Large intestine (tissue), 3 donors: ENCODE results near the gene PLA2R1. TPM values are rescaled to one million over a fixed set of nuclear protein-coding genes. Genes with fewer than 3 reads are reported as not detected.

Source experiments
- DNase-seq, 2 donors: peaks; one replicate each; pipeline versions ENCODE4 v3.0.0 to v3.0.0-alpha.2; 2013
- H3K27ac ChIP-seq: one replicate; pipeline ENCODE4 v1.5.1; 2013; ENCODE audit warnings: low read length
- H3K27me3 ChIP-seq: 2 replicates; pipeline ENCODE4 v1.6.1; 2013; ENCODE audit warnings: low read length; ENCODE audit not compliant: control insufficient read depth, insufficient read depth
- H3K36me3 ChIP-seq: 2 replicates; pipeline ENCODE4 v1.6.1; 2013; ENCODE audit warnings: low read length; ENCODE audit not compliant: control insufficient read depth, insufficient read depth
- H3K4me1 ChIP-seq: one replicate; pipeline ENCODE4 v1.6.1; 2013; ENCODE audit warnings: low read length; ENCODE audit not compliant: control insufficient read depth, insufficient read depth
- H3K4me3 ChIP-seq: one replicate; pipeline ENCODE4 v1.5.1; 2013; ENCODE audit warnings: low read length
- H3K9me3 ChIP-seq: one replicate; pipeline ENCODE4 v1.6.1; 2013; ENCODE audit warnings: mild to moderate bottlenecking, low read depth, low read length, moderate library complexity; ENCODE audit not compliant: control insufficient read depth
- WGBS: methylation state at CpG from one replicate; pipeline ENCODE4 v1.1.5; 2013; ENCODE audit warnings: low lambda C conversion rate; ENCODE audit not compliant: insufficient coverage; 5-methylcytosine and 5-hydroxymethylcytosine counted together
- polyA plus RNA-seq: library from polyadenylated mRNA; unstranded; fragments of 120-200 nt; gene quantifications from one replicate; pipeline ENCODE4 v1.2.1, GENCODE V29; 2013

The PLA2R1 gene
- polyA plus RNA-seq, 1 donor: 18.4 TPM

DNA sequence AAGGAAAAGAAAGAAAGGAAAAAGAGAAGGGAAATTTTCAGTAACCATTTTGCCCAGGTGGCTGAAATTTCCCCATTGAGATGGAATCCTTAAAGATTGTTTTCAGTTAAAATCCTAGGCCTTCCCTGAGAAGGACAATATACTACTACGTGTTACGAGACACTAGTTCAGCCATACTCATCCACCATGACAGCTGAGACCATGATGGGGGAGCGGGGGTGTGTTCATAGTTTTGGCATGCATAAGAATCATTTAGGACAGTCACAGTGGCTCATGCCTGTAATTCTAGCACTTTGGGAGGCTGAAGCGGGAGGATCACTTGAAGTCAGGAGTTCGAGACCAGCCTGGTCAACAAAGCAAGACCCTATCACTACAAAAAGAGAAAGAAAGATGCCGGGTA lies 28.0 kb downstream of the PLA2R1 start:
- no peak overlapping the region for H3K4me3 ChIP-seq
- H3K27me3 ChIP-seq: no peaks in the 10 kb centered on the region
- no peaks in the 10 kb centered on the region for H3K9me3 ChIP-seq
- no peaks in the 10 kb centered on the region for H3K4me1 ChIP-seq
- peaks cover 32% of the 10 kb centered on the region for H3K36me3 ChIP-seq
- no peak overlapping the region for H3K27ac ChIP-seq
- no CpG with 5 or more reads among the region's 6 CpGs for WGBS
- DNase-seq: no peak

DNA sequence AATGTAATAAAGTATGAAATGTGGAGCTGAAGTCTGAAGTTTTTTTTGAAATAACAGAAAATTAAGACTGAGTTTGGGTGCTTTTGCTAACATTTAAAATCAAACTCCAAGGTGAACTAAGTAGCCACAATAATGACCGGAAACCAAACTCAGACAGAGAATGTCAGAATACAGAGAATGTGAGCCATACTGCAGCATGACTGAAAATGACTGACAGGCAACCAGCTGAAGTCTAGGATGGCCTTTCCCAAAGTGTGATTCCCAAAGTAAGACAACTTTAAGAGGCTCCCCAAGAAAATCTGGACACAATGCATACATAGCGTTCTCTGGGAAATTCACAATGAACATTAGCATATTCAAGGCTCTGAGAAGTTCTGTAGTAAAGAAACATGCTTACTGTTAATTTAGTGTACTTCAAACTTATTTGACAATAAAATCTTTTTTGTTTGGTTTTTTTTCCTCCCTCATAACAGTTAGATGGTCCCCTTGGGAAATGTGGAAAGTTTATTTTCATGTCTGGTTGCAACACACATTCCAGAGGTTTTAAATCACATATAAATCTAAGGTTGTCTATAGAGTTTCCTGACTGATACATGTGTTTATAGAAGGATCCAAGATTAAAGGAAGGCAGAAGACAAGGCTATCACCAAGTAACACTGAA lies 28.6 kb downstream of the PLA2R1 start:
- WGBS: no CpG with 5 or more reads among the region's 2 CpGs
- H3K4me1 ChIP-seq: no peaks in the 10 kb centered on the region
- no peak overlapping the region for H3K27ac ChIP-seq
- H3K27me3 ChIP-seq: no peaks in the 10 kb centered on the region
- peaks cover 33% of the 10 kb centered on the region for H3K36me3 ChIP-seq
- no peak overlapping the region for H3K4me3 ChIP-seq
- no peaks in the 10 kb centered on the region for H3K9me3 ChIP-seq
- DNase-seq: no peak

DNA sequence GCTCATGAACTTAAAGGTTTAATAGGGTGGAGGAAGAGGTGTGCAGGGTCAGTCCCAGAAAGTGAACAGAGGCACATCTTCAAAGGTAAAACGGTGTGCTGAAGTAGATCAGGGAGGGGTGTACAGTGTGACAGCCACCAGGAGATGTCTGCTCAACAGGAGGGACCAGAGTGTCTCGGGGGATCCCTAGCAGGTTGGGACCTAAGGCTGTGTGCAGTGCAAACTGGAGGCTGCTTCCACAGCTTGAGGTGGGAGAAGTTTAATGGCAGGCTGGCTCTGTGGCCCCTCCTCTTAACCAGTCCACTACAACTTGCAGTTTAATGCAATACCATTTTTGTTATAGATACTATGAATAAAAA lies 33.2 kb downstream of the PLA2R1 start:
- H3K9me3 ChIP-seq: no peaks in the 10 kb centered on the region
- no peak overlapping the region for H3K27ac ChIP-seq
- H3K36me3 ChIP-seq: peaks cover 28% of the 10 kb centered on the region
- no peaks in the 10 kb centered on the region for H3K4me1 ChIP-seq
- H3K27me3 ChIP-seq: no peaks in the 10 kb centered on the region
- no CpG with 5 or more reads among the region's 2 CpGs for WGBS
- H3K4me3 ChIP-seq: no peak overlapping the region
- no peak for DNase-seq

DNA sequence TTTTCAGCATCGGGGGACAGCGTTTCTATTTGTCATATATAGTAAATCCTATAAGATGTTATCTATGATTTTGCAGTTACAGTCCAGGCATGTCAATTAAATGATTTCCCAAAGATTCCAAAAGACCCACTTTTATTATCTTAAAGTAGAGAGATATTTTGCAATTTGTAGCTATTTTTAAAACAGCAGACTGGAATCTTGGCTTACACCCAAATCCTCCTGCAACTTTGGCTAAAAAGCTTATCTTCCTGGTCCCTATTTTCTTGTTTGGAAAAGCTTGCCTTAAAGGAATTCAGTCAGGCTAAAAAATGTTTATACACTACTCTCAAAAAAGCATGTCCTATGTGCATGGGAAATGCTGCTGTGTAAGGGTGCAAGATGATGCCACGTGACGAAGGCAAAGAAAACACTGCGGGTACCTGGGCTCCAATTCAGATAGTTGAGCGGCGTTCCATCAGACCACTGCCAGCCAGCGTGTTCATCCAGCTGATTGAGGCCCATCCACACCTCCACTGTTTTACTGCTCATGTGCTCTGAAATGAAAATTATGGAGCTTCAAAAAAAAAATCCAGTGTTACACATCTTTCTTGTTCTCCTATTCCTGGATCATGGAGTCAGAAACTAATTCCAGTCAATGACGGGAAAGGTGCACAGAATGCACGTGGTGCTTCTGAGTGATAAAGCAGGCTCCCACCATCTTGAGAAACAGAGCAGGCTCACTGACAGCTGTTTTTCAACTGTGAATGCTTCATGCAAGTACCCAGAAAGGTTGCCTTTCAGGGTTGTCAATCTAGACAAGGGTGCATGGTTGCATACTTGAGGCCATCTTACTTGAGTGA lies 33.8 kb downstream of the PLA2R1 start:
- Histone ChIP-seq H3K4me1 (no peaks in the 10 kb centered on the region), H3K27me3 (no peaks in the 10 kb centered on the region), H3K27ac (no peak overlapping the region), H3K36me3 (peaks cover 32% of the 10 kb centered on the region), H3K4me3 (no peak overlapping the region), H3K9me3 (no peaks in the 10 kb centered on the region)
- 60% methylated on average over 1 of the region's 10 CpGs for WGBS
- DNase-seq: no peak

DNA sequence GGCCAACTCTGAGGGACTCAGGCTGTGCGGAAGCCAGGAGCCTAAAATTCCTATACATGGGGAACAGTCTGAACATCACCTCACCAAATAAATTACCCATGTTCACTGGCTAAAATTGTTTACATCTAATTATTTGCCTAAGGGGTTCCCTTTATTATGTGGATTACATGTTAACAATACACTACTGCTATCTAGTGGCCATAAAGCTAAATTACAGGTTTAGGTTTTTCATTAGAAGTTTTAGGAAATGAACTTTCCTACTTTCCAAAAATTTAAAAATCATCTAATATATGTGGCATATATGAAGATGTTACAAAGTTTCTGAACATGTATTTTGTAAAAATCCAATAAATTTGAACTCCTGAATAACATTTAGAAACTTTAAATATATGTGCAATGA lies 40.3 kb downstream of the PLA2R1 start:
- no peaks in the 10 kb centered on the region for H3K9me3 ChIP-seq
- H3K27me3 ChIP-seq: no peaks in the 10 kb centered on the region
- H3K27ac ChIP-seq: no peak overlapping the region
- H3K4me1 ChIP-seq: peaks cover 5% of the 10 kb centered on the region
- H3K4me3 ChIP-seq: no peak overlapping the region
- no peak for DNase-seq
- H3K36me3 ChIP-seq: peaks cover 24% of the 10 kb centered on the region
- no CpG with 5 or more reads among the region's 1 CpG for WGBS

DNA sequence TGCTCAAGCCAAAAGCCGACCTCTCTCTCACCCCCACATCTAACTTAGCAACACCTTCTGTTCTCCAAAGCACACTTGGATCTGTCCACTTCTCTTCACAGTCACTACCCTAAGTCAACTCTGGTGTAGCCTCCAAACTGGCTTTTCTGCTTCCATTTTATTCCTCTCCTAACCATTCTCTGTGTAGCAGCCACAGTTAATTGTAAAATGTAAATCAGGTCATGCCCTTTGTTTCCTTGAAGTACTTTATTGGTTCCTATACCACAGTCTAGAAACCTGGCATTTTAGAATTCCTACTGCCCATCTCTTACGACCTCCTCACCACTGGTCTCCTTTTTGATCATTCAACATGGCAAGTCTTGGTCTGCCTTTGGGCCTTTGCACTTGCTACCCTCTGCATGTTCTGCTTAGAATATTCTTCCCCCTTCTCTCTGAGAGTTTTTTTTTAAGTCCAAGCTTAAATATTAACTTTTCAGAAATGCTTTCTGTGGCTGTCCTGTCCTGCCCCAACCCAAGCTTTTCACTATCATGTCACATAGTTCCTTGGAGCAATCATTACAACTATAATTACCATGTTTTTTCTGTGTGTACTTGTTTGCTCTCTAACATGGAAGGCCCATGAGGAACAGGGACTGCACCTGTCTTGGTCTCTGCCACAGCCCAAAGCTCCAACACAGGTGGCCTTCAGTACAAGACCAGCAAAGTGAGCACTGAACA lies 42.9 kb downstream of the PLA2R1 start:
- Histone ChIP-seq H3K27me3 (no peaks in the 10 kb centered on the region), H3K9me3 (no peaks in the 10 kb centered on the region), H3K4me3 (no peak overlapping the region), H3K4me1 (peaks cover 9% of the 10 kb centered on the region), H3K36me3 (peaks cover 18% of the 10 kb centered on the region), H3K27ac (peak overlapping the region; percentile 41)
- WGBS: 83% methylated on average over 1 of the region's 2 CpGs
- DNase-seq: peak in 1 of 2 donors; percentile 59

DNA sequence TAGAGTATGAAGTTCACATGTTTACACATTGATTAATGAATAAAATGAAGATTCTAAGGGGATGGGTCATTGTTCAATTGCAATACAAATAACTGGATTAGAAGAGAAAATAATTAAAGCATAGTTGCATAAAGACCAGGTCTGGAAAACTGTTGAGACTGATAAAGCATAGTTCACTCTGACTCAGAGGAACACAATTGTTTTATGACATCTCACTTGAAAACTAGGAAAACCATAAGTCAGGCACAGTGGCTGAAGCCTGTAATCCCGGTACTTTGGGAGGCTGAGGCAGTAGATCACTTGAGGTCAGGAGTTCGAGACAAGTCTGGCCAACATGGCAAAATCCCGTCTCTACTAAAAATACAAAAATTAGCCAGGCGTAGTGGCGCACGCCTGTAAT lies 46.7 kb downstream of the PLA2R1 start:
- Histone ChIP-seq H3K36me3 (peaks cover 21% of the 10 kb centered on the region), H3K4me1 (peaks cover 9% of the 10 kb centered on the region), H3K27ac (peak overlapping the region; percentile 11), H3K4me3 (no peak overlapping the region), H3K9me3 (no peaks in the 10 kb centered on the region), H3K27me3 (no peaks in the 10 kb centered on the region)
- peak; percentile 41 to 77 for DNase-seq
- no CpG with 5 or more reads among the region's 6 CpGs for WGBS

DNA sequence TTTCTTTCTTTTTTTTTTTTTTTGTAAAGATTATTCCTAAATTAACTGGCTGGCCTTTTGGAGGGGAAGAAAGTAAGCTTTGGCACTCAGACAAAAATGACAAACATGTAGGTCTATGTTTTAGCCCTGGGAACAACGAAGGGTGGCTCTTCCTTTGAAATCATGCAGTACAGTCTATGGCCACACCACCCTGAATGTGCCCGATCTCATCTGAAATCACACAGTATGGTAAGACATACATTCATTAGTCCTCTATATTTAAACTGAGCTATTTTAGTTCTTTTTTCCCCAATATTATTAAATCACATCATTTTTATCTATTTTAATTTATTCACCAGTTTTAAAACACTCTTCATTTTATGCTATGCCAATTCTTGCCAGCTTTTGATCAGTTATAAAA lies 48.2 kb downstream of the PLA2R1 start:
- H3K4me3 ChIP-seq: no peak overlapping the region
- no peaks in the 10 kb centered on the region for H3K27me3 ChIP-seq
- H3K27ac ChIP-seq: no peak overlapping the region
- H3K4me1 ChIP-seq: peaks cover 4% of the 10 kb centered on the region
- H3K9me3 ChIP-seq: no peaks in the 10 kb centered on the region
- DNase-seq: no peak
- WGBS: no CpG with 5 or more reads among the region's 2 CpGs
- peaks cover 26% of the 10 kb centered on the region for H3K36me3 ChIP-seq

DNA sequence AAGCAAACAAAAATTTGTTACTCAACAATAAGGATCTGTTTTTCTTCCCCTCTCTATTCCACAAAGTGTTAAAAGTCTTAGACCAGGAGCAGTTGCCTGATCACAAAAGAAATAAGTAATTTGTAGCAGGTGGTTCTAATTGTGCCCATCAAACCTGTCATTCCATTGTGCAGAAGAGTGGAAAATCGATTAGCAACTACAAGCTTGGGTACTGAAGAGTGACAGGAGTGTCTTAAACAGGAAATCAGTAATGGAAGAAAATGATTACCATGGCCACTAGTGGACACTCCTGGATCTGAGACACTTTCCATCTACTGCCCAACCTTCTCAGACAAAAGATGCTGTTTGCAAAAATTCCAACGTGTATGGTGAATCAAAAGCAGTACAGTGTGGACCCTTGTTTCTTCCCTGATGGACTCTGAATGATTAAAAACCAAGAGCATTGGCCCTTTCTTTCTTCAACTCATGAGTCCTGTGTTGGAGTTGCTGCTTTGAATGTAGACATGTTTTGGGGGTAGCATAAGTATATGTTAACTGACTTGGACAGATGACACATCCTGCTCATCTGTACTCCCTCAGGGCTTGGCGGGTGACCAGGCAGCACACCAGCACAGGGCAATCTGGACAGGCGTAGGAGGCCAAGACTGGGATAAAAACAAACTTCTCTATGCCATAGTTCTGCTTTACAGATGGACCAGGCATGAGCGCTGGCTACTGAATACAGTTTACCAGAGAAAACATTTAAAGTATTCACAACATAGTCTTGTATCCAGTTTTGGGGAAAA lies 51.9 kb downstream of the PLA2R1 start:
- DNase-seq: no peak
- Histone ChIP-seq H3K4me1 (peaks cover 3% of the 10 kb centered on the region), H3K4me3 (no peak overlapping the region), H3K36me3 (peaks cover 29% of the 10 kb centered on the region), H3K27ac (no peak overlapping the region), H3K27me3 (no peaks in the 10 kb centered on the region), H3K9me3 (no peaks in the 10 kb centered on the region)
- WGBS: 80% methylated on average over 1 of the region's 5 CpGs

DNA sequence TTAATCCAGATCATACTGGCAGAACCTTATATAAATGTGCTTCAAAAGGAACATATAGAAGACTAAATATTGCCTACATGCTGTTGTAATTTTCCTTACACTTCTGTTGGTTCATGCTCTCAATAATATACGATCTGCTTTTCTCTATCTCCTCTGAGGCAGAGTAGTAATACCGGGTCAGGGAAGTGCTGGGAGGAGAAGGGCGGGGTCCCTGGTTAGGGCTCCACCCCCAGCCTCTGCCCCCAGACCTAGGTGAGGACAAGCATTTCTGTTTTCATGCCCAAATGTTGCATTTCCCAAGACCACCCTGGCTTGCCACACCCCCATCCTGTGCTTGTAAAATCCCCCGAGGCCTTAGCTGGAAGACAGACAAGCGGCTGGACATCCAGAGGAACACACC lies 55.3 kb downstream of the PLA2R1 start:
- WGBS: 50% methylated on average over 1 of the region's 5 CpGs
- Histone ChIP-seq H3K27ac (no peak overlapping the region), H3K4me1 (no peaks in the 10 kb centered on the region), H3K4me3 (no peak overlapping the region), H3K27me3 (no peaks in the 10 kb centered on the region), H3K36me3 (peaks cover 34% of the 10 kb centered on the region), H3K9me3 (no peaks in the 10 kb centered on the region)
- no peak for DNase-seq
